ENCODE data around the gene UFC1.

Gene UFC1

GRCh38 chr1:161137881-161138280, 15.9 kb upstream of the UFC1 start:
- DNase-seq = no peak

GRCh38 chr1:161138431-161138830, 15.3 kb upstream of the UFC1 start:
- no peak for DNase-seq

- peak in 1 of 2 experiments; percentile 38 for DNase-seq
Measured at GRCh38 chr1:161139766-161140165, 14.0 kb upstream of the UFC1 start.

- DNase-seq = no peak
Measured at GRCh38 chr1:161140755-161141400, 12.9 kb upstream of the UFC1 start.

- no peak for DNase-seq
Measured at GRCh38 chr1:161145832-161146231, 7.9 kb upstream of the UFC1 start.

GRCh38 chr1:161153176-161153575, 602 bp upstream of the UFC1 start:
- no peak for DNase-seq

GRCh38 chr1:161157867-161158266, 4.1 kb downstream of the UFC1 start:
- DNase-seq = no peak

- no peak for DNase-seq
Measured at GRCh38 chr1:161158316-161159010, 4.7 kb downstream of the UFC1 start.

GRCh38 chr1:161159087-161159912, 5.5 kb downstream of the UFC1 start, which contains the start of gene USP21:
TSS of gene USP21 (plus strand) at chr1:161159500. CDS start at chr1:161160641, 1,141 bp downstream.
- peak; percentile 74 to 86 for DNase-seq

- no peak for DNase-seq
Measured at GRCh38 chr1:161159913-161160243, 6.1 kb downstream of the UFC1 start.

GRCh38 chr1:161160671-161161145, 6.9 kb downstream of the UFC1 start:
- DNase-seq = no peak

- DNase-seq = no peak
Measured at GRCh38 chr1:161161652-161162051, 7.9 kb downstream of the UFC1 start.

- no peak for DNase-seq
Measured at GRCh38 chr1:161162052-161162451, 8.3 kb downstream of the UFC1 start.

GRCh38 chr1:161162806-161163205, 9.0 kb downstream of the UFC1 start:
- DNase-seq = no peak

GRCh38 chr1:161163793-161164192, 10.0 kb downstream of the UFC1 start:
- no peak for DNase-seq

- no peak for DNase-seq
Measured at GRCh38 chr1:161164901-161165610, 11.3 kb downstream of the UFC1 start.

GRCh38 chr1:161165742-161166668, 12.2 kb downstream of the UFC1 start, which contains the start of gene PPOX:
TSS of gene PPOX (plus strand) at chr1:161166426. CDS start at chr1:161166848, 422 bp downstream.
- peak; percentile 96 for DNase-seq

GRCh38 chr1:161166669-161167548, 13.1 kb downstream of the UFC1 start:
- DNase-seq = peak in 1 of 2 experiments; percentile 33

- DNase-seq = no peak
Measured at GRCh38 chr1:161168906-161169305, 15.1 kb downstream of the UFC1 start.

- DNase-seq = no peak
Measured at GRCh38 chr1:161171191-161171590, 17.4 kb downstream of the UFC1 start.

GRCh38 chr1:161171696-161172095, 17.9 kb downstream of the UFC1 start:
- no peak for DNase-seq
